GM10847 (cell line): ENCODE data around the gene FOXA1.

Experiments
- POLR2A ChIP-seq: IDR thresholded peaks from 2 replicates; pipeline ENCODE4 v1.6.1; 2011; ENCODE audit not compliant: insufficient read length; ENCODE audit errors: extremely low read depth

Gene FOXA1

DNA sequence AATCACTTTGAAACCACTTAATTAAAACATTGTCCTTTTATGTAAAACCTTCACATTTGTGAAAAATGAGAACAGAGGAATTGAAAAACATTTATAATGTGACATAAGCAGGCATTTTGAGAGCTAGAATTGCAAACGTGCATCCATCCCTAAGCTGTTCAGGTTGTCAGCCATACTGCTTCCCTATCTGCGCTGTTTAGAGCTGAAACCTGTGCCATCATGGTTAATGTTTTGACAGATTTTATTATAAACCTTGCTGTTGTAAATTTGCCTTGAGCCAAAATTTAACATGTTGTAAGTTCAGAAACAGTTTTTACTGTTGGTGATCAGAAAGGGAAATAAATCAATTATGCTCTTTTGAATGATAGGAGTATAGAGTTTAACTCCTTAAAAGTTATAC lies 31.9 kb downstream of the FOXA1 start:
- TF ChIP-seq POLR2A, result no peak

- no peak for TF ChIP-seq POLR2A
Measured at GRCh38 chr14:37559386-37559785, 35.7 kb downstream of the FOXA1 start.

DNA sequence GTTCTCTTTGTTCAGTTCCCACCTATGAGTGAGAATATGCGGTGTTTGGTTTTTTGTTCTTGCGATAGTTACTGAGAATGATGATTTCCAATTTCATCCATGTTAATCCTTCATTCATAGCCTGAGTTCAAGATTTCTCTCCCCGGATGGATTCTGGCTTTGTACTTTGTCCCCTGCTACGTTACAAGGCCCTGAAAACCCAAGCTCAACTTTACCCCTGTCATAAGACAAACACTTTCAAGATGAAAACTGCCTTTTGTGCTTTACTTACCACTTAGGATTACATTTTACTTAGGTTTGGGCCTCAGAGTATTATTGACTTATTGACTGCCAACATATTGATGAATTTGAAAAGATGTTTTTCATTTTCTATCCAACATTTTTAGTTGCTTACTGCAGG lies 36.3 kb downstream of the FOXA1 start:
- TF ChIP-seq POLR2A, result no peak

DNA sequence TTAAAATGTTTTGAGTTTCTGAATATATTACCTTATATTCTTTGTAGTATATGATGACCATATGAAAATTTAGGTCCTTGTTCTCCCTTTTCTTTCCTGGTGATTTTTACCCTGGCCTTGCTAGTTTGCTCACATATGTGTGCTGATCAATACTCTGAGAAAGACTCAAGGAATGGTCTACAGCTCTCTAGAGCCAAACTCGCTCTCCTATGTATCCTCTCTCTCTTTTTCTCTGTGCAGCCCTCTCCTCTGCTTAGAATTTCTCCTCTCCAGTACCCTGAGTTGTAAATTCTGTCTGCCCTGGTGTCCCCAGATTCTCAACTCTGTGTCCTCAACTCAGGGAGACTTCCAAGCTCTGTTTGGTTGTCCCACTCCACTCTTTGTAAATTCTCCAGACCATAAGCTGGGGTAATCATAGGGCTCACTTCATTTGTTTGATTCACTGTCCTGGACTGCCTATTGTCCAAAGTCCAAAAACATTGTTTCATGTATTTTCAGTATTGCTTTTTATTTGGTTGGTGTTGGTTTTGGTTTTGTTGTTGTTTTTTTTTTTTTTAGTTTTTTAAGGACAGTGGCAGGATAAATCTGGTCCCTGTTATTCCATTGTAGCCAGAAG lies 41.0 kb downstream of the FOXA1 start:
- no peak for TF ChIP-seq POLR2A

GRCh38 chr14:37551119-37551518 lies 43.9 kb downstream of the FOXA1 start:
- TF ChIP-seq POLR2A, result no peak

DNA sequence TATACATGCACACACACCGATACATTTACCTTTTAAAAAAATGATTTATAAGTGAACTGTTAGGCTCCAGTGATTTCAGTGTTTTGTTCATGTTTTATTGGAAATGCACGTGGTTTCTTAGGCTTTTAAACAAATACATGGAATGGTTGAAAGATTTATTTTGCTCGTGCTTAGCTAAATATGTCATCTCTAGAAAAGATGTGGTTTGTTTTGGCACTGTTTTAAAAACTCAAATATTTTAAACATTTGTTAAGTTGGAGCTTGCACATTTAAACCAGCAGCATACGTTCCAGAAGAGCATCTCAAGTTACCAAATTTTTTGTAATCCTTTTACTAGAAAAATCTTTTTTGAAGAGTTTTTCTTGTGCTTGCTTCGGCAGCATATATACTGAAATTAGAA lies 44.5 kb downstream of the FOXA1 start:
- TF ChIP-seq POLR2A, result no peak

GRCh38 chr14:37546621-37547447 lies 48.2 kb downstream of the FOXA1 start:
- TF ChIP-seq POLR2A, result no peak

GRCh38 chr14:37545174-37545573 lies 49.9 kb downstream of the FOXA1 start:
- TF ChIP-seq POLR2A, result no peak

DNA sequence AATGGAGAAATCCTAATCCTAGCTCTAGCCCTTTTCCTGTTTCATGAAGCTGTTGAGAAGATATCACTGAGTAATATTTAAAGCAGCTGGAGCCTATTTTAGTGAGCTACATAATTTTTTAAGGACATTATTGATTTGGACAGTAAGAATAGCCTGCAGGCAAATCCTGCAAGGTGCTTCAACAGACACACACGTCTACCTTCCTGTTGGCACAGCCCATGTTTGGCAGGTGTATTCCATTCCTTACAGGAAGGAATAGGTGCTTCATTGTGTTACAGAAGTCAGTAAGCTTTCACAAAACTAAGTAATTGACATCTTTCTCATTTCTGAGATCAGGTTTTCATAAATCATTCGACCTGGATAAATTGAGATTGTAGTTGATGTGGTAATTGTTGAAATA lies 50.6 kb downstream of the FOXA1 start:
- no peak for TF ChIP-seq POLR2A

DNA sequence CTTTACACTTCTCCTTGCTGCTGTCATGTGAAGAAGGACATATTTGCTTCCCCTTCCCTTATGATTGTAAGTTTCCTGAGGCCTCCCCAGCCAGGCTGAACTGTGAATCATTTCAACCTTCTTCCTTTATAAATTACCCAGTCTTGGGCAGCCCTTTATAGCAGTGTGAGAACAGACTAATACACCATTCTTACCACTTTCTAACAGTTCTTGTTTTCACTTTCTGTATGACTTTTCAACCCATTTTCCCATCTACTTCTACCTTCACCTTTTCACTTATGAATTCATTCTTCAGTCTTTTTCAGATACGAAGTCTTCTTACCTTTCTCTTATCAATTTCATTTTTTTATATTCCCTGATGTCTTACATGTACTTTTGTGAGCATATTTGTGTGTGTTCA lies 55.1 kb downstream of the FOXA1 start:
- TF ChIP-seq POLR2A, result no peak
